ENCODE measurements around the gene VWC2L. TPM values are rescaled to one million over a fixed set of nuclear protein-coding genes. Genes with fewer than 3 reads are reported as not detected.

VWC2L gene
- total RNA-seq, 6 experiments from 2014 or later, result not detected

- WGBS (ENCODE audit: insufficient coverage, low coverage, low lambda C conversion rate, missing lambda C conversion rate), result 25% methylated on average over 1 of the region's 1 CpG
- intact Hi-C loops (cut with DNase I), result no loop called here
- TF ChIP-seq POLR2A (IDR thresholded peaks at IDR 0.05), result no peak
- TF ChIP-seq, protein P1, sequence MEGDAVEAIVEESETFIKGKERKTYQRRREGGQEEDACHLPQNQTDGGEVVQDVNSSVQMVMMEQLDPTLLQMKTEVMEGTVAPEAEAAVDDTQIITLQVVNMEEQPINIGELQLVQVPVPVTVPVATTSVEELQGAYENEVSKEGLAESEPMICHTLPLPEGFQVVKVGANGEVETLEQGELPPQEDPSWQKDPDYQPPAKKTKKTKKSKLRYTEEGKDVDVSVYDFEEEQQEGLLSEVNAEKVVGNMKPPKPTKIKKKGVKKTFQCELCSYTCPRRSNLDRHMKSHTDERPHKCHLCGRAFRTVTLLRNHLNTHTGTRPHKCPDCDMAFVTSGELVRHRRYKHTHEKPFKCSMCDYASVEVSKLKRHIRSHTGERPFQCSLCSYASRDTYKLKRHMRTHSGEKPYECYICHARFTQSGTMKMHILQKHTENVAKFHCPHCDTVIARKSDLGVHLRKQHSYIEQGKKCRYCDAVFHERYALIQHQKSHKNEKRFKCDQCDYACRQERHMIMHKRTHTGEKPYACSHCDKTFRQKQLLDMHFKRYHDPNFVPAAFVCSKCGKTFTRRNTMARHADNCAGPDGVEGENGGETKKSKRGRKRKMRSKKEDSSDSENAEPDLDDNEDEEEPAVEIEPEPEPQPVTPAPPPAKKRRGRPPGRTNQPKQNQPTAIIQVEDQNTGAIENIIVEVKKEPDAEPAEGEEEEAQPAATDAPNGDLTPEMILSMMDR (IDR thresholded peaks at IDR 0.05), result no peak
These were observed 135.2 kb downstream of the VWC2L start for GRCh38 chr2:214545898-214546542.

GRCh38 chr2:214547931-214548330 is 137.1 kb downstream of the VWC2L start:
- WGBS (ENCODE audit: insufficient coverage, low coverage, low lambda C conversion rate, missing lambda C conversion rate), result 45% methylated on average over 3 of the region's 3 CpGs
- Histone ChIP-seq H3K27me3 (no peaks in the 10 kb centered on the region), H3K4me3 (no peak overlapping the region), H3K9me3 (no peaks in the 10 kb centered on the region), H3K4me1 (no peaks in the 10 kb centered on the region), H3K36me3 (no peaks in the 10 kb centered on the region), H3K27ac (no peak overlapping the region)
- intact Hi-C loops (cut with DNase I), result no loop called here
- DNase-seq (no peak), ATAC-seq (no peak)
- TF ChIP-seq, protein P1 (IDR thresholded peaks at IDR 0.05), result no peak

More at GRCh38 chr2:214545898-214546542, 135.2 kb downstream of the VWC2L start:
- Histone ChIP-seq H3K9me3 (no peaks in the 10 kb centered on the region), H3K36me3 (no peaks in the 10 kb centered on the region), H3K27ac (no peak overlapping the region), H3K4me1 (no peaks in the 10 kb centered on the region), H3K4me3 (no peak overlapping the region), H3K27me3 (no peaks in the 10 kb centered on the region)
- DNase-seq, result no peak
- ATAC-seq, result no peak

DNA sequence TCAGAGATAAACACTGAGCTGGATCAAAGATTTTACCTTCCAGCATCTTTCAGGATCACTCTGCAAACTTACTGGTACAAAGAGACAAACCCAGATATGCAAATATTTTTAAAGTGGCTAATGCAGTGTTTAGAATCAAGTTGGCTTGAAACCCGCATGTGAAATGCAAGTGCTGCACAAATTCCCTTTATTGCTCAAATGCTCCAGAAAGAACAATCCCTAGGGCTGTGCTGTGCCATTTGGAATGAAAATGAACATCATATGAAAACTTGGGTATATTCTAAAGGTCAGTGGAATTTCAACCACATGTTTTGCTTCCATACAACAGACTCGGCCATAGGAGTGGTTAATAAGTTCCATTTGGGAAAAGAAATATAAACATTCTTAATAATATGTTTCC is 139.1 kb downstream of the VWC2L start:
- no peak for DNase-seq
- H3K36me3 ChIP-seq, result no peaks in the 10 kb centered on the region
- no peaks in the 10 kb centered on the region for H3K4me1 ChIP-seq
- H3K27me3 ChIP-seq, result no peaks in the 10 kb centered on the region
- intact Hi-C loops (cut with DNase I), result no loop called here
- no peak overlapping the region for H3K27ac ChIP-seq
- no peak overlapping the region for H3K4me3 ChIP-seq
- WGBS (ENCODE audit: insufficient coverage, low coverage, low lambda C conversion rate, missing lambda C conversion rate), result 58% methylated on average over 2 of the region's 2 CpGs
- no peak for TF ChIP-seq POLR2A (IDR thresholded peaks at IDR 0.05)
- H3K9me3 ChIP-seq, result no peaks in the 10 kb centered on the region
- no peak for ATAC-seq

DNA sequence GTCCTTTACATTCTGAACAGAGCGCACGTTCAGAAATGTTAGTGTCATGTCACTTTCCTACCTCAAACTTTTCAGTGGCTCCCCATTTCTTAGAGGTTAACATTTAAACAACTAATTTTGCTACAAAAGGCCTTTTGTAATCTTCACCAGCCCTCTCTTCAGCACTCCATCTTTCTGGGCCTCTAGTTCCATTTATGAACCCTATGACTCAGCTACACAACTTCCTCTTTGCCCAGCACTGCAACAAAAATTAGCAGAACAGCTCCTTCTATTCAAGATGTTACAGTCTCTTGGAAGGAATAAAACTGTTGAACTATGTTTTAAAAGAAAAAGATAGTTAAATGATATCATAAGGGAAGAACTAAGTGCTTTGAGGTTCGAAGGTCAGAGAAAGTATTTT is 139.9 kb downstream of the VWC2L start:
- WGBS (ENCODE audit: insufficient coverage, low coverage, low lambda C conversion rate, missing lambda C conversion rate), result 71% methylated on average over 3 of the region's 3 CpGs

GRCh38 chr2:214557884-214558283 is 147.0 kb downstream of the VWC2L start:
- DNase-seq, result no peak
- 71% methylated on average over 3 of the region's 3 CpGs for WGBS (ENCODE audit: insufficient coverage, low coverage, low lambda C conversion rate, missing lambda C conversion rate)
- ATAC-seq, result no peak
- no peak overlapping the region for H3K4me3 ChIP-seq
- no peak overlapping the region for H3K27ac ChIP-seq
- TF ChIP-seq, protein P1 (IDR thresholded peaks at IDR 0.05), result no peak
- TF ChIP-seq POLR2A (IDR thresholded peaks at IDR 0.05), result no peak
- H3K4me1 ChIP-seq, result no peaks in the 10 kb centered on the region
- no peaks in the 10 kb centered on the region for H3K36me3 ChIP-seq
- no peaks in the 10 kb centered on the region for H3K27me3 ChIP-seq
- intact Hi-C loops (cut with DNase I), result no loop called here
- no peaks in the 10 kb centered on the region for H3K9me3 ChIP-seq

More for the DNA sequence above, 139.9 kb downstream of the VWC2L start:
- no peaks in the 10 kb centered on the region for H3K9me3 ChIP-seq
- H3K27ac ChIP-seq, result no peak overlapping the region
- TF ChIP-seq, protein P1 (IDR thresholded peaks at IDR 0.05), result no peak
- no peak for TF ChIP-seq POLR2A (IDR thresholded peaks at IDR 0.05)
- no peaks in the 10 kb centered on the region for H3K4me1 ChIP-seq
- no peak for ATAC-seq
- H3K36me3 ChIP-seq, result no peaks in the 10 kb centered on the region
- H3K4me3 ChIP-seq, result no peak overlapping the region
- intact Hi-C loops (cut with DNase I), result no loop called here
- no peaks in the 10 kb centered on the region for H3K27me3 ChIP-seq
- no peak for DNase-seq
